ENCODE measurements around the gene FBXW7. TPM values are rescaled to one million over a fixed set of nuclear protein-coding genes. Genes with fewer than 3 reads are reported as not detected.

FBXW7 gene
- polyA plus RNA-seq, 1 donor from 2014 or later, result 55.7 TPM

DNA sequence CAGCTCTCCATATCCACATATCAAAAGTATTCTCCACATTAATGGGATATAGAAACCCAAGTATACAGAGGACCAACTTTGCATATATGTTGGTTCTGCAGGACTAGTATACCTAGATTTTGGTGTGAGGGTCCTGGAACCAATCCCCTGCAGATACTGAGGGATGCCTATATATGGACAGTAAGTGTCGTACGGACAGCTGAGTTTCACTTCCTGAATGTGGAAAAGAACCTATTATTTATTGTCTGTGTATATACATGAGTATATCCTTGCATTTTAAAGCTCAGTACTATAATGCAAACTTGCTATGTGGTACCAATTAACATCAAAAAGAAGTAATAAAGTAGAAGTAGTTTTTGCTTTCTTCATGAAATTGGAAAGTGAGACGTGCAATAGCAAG, 101.9 kb downstream of the FBXW7 start:
- Histone ChIP-seq H3K4me3 (ENCODE audit: low read length) (no peak overlapping the region), H3F3A (ENCODE audit: insufficient read depth, low read length, poor library complexity, severe bottlenecking) (no peaks in the 10 kb centered on the region), H3K36me3 (ENCODE audit: insufficient read depth, low read length) (no peaks in the 10 kb centered on the region), H4K20me1 (ENCODE audit: insufficient read depth) (no peaks in the 10 kb centered on the region), H3K27me3 (ENCODE audit: insufficient read depth, low read depth, low read length) (no peaks in the 10 kb centered on the region), H3K4me2 (ENCODE audit: low read length) (no peak overlapping the region), H3K79me2 (replicated peaks; ENCODE audit: insufficient read depth, low read length) (no peaks in the 10 kb centered on the region), H3K27ac (ENCODE audit: low read length) (no peak overlapping the region), H2AFZ (ENCODE audit: low read depth, low read length) (no peak overlapping the region), H3K9me3 (ENCODE audit: low read length) (no peaks in the 10 kb centered on the region), H3K9ac (ENCODE audit: low read length) (no peak overlapping the region), H3K9me2 (ENCODE audit: insufficient read depth, low read length) (no peaks in the 10 kb centered on the region)
- TF ChIP-seq TAF1 (IDR thresholded peaks at IDR 0.05; ENCODE audit: low read depth), result no peak
- TF ChIP-seq MXI1 (conservative IDR thresholded peaks at IDR 0.05; ENCODE audit: poor library complexity, severe bottlenecking), result no peak
- TF ChIP-seq EZH2 (IDR thresholded peaks at IDR 0.05; ENCODE audit: borderline replicate concordance, insufficient read depth, low read length, poor library complexity, severe bottlenecking), result no peak
- no peak for TF ChIP-seq POLR2AphosphoS5 (IDR thresholded peaks at IDR 0.05)
- no peak for TF ChIP-seq RAD21 (conservative IDR thresholded peaks at IDR 0.05)
- TF ChIP-seq, protein P1, sequence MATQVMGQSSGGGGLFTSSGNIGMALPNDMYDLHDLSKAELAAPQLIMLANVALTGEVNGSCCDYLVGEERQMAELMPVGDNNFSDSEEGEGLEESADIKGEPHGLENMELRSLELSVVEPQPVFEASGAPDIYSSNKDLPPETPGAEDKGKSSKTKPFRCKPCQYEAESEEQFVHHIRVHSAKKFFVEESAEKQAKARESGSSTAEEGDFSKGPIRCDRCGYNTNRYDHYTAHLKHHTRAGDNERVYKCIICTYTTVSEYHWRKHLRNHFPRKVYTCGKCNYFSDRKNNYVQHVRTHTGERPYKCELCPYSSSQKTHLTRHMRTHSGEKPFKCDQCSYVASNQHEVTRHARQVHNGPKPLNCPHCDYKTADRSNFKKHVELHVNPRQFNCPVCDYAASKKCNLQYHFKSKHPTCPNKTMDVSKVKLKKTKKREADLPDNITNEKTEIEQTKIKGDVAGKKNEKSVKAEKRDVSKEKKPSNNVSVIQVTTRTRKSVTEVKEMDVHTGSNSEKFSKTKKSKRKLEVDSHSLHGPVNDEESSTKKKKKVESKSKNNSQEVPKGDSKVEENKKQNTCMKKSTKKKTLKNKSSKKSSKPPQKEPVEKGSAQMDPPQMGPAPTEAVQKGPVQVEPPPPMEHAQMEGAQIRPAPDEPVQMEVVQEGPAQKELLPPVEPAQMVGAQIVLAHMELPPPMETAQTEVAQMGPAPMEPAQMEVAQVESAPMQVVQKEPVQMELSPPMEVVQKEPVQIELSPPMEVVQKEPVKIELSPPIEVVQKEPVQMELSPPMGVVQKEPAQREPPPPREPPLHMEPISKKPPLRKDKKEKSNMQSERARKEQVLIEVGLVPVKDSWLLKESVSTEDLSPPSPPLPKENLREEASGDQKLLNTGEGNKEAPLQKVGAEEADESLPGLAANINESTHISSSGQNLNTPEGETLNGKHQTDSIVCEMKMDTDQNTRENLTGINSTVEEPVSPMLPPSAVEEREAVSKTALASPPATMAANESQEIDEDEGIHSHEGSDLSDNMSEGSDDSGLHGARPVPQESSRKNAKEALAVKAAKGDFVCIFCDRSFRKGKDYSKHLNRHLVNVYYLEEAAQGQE (IDR thresholded peaks at IDR 0.05; ENCODE audit: borderline replicate concordance), result no peak
- TF ChIP-seq SMC3 (conservative IDR thresholded peaks at IDR 0.05; ENCODE audit: poor library complexity), result no peak
- TF ChIP-seq EP300 (conservative IDR thresholded peaks at IDR 0.05; ENCODE audit: poor library complexity, severe bottlenecking), result no peak

DNA sequence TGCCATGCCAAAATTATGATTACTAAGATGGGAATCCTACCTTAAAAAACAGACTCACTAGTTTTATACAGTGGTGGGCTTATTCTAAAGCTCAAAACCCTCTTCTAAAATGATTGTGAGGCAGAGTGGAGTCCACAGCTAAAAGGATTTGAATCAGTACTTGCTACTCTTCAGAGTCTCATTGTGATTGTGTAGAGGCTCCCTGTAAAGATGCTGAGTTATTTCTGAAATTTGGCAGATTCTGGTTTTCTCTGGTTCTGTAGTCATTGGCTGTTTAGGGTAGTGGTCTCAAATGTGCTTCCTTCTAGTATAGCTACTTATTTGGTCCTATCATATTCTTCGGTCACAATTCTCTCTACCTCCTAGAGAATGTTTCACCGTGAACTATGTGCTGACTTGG, 104.1 kb downstream of the FBXW7 start:
- Histone ChIP-seq H3K79me2 (replicated peaks; ENCODE audit: insufficient read depth, low read length) (no peaks in the 10 kb centered on the region), H2AFZ (ENCODE audit: low read depth, low read length) (no peak overlapping the region), H3K4me3 (ENCODE audit: low read length) (no peak overlapping the region), H4K20me1 (ENCODE audit: insufficient read depth) (no peaks in the 10 kb centered on the region), H3K27me3 (ENCODE audit: insufficient read depth, low read depth, low read length) (no peaks in the 10 kb centered on the region), H3K9me3 (ENCODE audit: low read length) (no peaks in the 10 kb centered on the region), H3K4me2 (ENCODE audit: low read length) (no peak overlapping the region), H3K36me3 (ENCODE audit: insufficient read depth, low read length) (no peaks in the 10 kb centered on the region), H3K9ac (ENCODE audit: low read length) (no peak overlapping the region), H3K27ac (ENCODE audit: low read length) (no peak overlapping the region), H3K9me2 (ENCODE audit: insufficient read depth, low read length) (no peaks in the 10 kb centered on the region), H3F3A (ENCODE audit: insufficient read depth, low read length, poor library complexity, severe bottlenecking) (no peaks in the 10 kb centered on the region)
- TF ChIP-seq MXI1 (conservative IDR thresholded peaks at IDR 0.05; ENCODE audit: poor library complexity, severe bottlenecking) (no peak), RAD21 (conservative IDR thresholded peaks at IDR 0.05) (no peak), TAF1 (IDR thresholded peaks at IDR 0.05; ENCODE audit: low read depth) (no peak)

DNA sequence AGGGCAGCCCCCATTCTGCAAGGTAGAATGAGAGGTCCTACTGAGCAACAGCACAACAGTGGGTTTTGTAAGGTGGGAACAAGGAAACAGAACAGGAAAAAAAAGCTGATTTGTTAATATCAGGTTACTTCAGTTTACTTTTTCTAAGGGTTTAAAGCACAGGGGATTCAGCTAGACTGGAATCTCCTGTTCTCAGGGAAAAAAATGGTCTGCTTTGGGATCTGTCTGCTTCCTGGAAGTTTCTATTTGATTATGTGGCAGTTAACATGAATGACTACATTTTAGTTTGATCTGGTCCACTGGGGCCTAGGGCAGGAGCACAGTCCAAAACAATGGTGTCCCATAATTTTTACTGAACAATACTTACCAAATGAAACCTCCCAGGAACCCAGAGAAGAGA, 104.6 kb downstream of the FBXW7 start:
- Histone ChIP-seq H3K4me2 (ENCODE audit: low read length) (no peak overlapping the region), H4K20me1 (ENCODE audit: insufficient read depth) (no peaks in the 10 kb centered on the region), H3K79me2 (replicated peaks; ENCODE audit: insufficient read depth, low read length) (no peaks in the 10 kb centered on the region), H3K27ac (ENCODE audit: low read length) (no peak overlapping the region), H3K27me3 (ENCODE audit: insufficient read depth, low read depth, low read length) (no peaks in the 10 kb centered on the region), H3K4me3 (ENCODE audit: low read length) (no peak overlapping the region), H3K9ac (ENCODE audit: low read length) (no peak overlapping the region), H3K9me2 (ENCODE audit: insufficient read depth, low read length) (no peaks in the 10 kb centered on the region), H2AFZ (ENCODE audit: low read depth, low read length) (no peak overlapping the region), H3K9me3 (ENCODE audit: low read length) (no peaks in the 10 kb centered on the region), H3K36me3 (ENCODE audit: insufficient read depth, low read length) (no peaks in the 10 kb centered on the region), H3F3A (ENCODE audit: insufficient read depth, low read length, poor library complexity, severe bottlenecking) (no peaks in the 10 kb centered on the region)
- TF ChIP-seq, protein P1 (IDR thresholded peaks at IDR 0.05; ENCODE audit: borderline replicate concordance), result no peak

All from neural cell (in vitro differentiated cells).